Kidney epithelial cell (primary cell): ENCODE measurements around the gene GADD45GIP1. TPM values are rescaled to one million over a fixed set of nuclear protein-coding genes. Genes with fewer than 3 reads are reported as not detected.

ENCODE experiments used
- DNase-seq: peaks from one replicate; pipeline ENCODE4 v3.0.0-alpha.2; 2010; ENCODE audit warnings: low read depth
- H3K27me3 ChIP-seq: 2 replicates; pipeline ENCODE4 v1.6.0; 2011; ENCODE audit warnings: low read length; ENCODE audit not compliant: control insufficient read depth, insufficient read depth
- H3K36me3 ChIP-seq: 2 replicates; pipeline ENCODE4 v1.5.1; 2011; ENCODE audit warnings: low read length; ENCODE audit not compliant: control insufficient read depth, insufficient read depth
- H3K4me3 ChIP-seq: 2 replicates; pipeline ENCODE4 v1.5.1; 2011; ENCODE audit warnings: low read depth, mild to moderate bottlenecking, control low read depth, low read length
- total RNA-seq: library from RNA; depleted of rRNA; stranded (reverse); fragments of >200 nt; gene quantifications from 2 replicates; pipeline ENCODE4 v1.2.3, GENCODE V29; 2015
- TF ChIP-seq, protein P1 (sequence below): IDR thresholded peaks from 2 replicates; pipeline ENCODE4 v1.5.1; 2011; ENCODE audit warnings: mild to moderate bottlenecking, moderate library complexity, low read length, control low read depth, inconsistent platforms; ENCODE audit not compliant: insufficient read depth, poor library complexity, severe bottlenecking

Gene GADD45GIP1
- total RNA-seq, 1 donor from 2014 or later: 60.1 TPM

DNA sequence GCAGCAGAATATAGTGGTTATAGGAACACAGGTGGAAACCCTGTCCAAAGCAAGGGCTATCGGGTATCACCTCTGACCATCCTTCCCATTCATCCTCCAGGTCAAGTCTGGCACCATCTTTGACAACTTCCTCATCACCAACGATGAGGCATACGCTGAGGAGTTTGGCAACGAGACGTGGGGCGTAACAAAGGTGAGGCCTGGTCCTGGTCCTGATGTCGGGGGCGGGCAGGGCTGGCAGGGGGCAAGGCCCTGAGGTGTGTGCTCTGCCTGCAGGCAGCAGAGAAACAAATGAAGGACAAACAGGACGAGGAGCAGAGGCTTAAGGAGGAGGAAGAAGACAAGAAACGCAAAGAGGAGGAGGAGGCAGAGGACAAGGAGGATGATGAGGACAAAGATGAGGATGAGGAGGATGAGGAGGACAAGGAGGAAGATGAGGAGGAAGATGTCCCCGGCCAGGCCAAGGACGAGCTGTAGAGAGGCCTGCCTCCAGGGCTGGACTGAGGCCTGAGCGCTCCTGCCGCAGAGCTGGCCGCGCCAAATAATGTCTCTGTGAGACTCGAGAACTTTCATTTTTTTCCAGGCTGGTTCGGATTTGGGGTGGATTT lies 13.5 kb downstream of the GADD45GIP1 start:
- Histone ChIP-seq H3K36me3 (peaks cover 6% of the 10 kb centered on the region), H3K4me3 (no peak overlapping the region), H3K27me3 (no peaks in the 10 kb centered on the region)
- DNase-seq: no peak
- TF ChIP-seq, protein P1, sequence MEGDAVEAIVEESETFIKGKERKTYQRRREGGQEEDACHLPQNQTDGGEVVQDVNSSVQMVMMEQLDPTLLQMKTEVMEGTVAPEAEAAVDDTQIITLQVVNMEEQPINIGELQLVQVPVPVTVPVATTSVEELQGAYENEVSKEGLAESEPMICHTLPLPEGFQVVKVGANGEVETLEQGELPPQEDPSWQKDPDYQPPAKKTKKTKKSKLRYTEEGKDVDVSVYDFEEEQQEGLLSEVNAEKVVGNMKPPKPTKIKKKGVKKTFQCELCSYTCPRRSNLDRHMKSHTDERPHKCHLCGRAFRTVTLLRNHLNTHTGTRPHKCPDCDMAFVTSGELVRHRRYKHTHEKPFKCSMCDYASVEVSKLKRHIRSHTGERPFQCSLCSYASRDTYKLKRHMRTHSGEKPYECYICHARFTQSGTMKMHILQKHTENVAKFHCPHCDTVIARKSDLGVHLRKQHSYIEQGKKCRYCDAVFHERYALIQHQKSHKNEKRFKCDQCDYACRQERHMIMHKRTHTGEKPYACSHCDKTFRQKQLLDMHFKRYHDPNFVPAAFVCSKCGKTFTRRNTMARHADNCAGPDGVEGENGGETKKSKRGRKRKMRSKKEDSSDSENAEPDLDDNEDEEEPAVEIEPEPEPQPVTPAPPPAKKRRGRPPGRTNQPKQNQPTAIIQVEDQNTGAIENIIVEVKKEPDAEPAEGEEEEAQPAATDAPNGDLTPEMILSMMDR: no peak

DNA sequence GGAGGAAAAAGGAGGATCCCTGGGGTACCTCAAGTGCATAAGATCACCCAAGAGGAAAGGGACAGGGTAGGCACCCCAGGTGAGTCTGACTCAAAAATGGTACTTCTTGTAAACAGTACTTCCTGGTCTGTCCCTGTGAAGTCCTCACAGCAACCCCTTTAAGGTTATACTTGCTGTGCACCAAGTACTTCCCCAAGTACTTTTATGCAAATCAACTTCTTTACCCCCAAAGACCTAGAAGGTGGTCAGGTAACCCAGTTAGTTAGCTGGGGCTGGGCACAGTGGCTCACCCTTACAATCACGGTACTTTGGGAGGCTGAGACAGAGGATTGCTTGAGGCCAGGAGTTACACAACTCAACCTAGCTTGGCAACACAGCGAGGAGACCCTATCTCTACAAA lies 16.1 kb downstream of the GADD45GIP1 start:
- TF ChIP-seq, protein P1: no peak
- H3K36me3 ChIP-seq: peaks cover 5% of the 10 kb centered on the region
- no peak overlapping the region for H3K4me3 ChIP-seq
- DNase-seq: no peak
- no peaks in the 10 kb centered on the region for H3K27me3 ChIP-seq

DNA sequence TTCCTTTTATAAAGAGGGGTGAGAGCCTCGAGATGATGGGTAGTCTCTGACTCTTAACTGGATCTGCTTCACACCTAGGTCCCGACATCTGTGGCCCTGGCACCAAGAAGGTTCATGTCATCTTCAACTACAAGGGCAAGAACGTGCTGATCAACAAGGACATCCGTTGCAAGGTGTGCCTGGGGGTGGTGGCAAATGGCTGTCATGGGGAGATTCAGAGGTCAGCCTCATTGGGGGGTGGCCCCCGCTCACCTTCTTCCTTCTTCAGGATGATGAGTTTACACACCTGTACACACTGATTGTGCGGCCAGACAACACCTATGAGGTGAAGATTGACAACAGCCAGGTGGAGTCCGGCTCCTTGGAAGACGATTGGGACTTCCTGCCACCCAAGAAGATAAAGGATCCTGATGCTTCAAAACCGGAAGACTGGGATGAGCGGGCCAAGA lies 17.0 kb downstream of the GADD45GIP1 start:
- DNase-seq: no peak
- Histone ChIP-seq H3K36me3 (peaks cover 5% of the 10 kb centered on the region), H3K27me3 (no peaks in the 10 kb centered on the region), H3K4me3 (peak overlapping the region; percentile 93)
- TF ChIP-seq, protein P1: no peak

DNA sequence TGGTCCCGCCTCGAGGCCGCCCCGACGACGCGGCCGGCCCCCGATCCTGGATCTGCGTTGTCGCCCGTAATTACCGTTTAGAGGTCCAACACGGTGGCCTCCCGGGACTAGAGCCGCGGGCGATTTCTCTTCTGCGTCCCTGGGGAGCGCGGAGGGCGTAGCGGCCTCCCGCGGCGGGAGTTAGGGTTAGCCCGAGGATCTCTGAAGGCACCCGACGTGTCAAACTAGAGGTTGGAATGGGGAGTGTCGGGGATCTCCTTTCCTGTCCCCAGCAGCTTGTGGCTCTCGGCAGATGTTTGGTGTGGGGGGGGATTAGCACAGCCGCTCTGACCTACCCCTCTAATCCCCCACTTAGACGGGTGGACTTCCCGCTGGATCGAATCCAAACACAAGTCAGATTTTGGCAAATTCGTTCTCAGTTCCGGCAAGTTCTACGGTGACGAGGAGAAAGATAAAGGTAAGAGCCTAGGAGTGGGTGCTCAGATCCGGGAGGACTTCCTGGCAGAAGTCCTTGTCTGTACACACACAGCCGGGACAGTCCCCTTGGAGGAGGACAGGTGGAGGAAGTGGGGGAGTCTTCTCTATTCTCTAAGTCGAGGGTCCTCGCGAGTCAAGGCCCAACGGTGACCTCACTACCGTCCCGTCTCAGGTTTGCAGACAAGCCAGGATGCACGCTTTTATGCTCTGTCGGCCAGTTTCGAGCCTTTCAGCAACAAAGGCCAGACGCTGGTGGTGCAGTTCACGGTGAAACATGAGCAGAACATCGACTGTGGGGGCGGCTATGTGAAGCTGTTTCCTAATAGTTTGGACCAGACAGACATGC lies 18.0 kb downstream of the GADD45GIP1 start:
- DNase-seq: no peak
- Histone ChIP-seq H3K4me3 (peak overlapping the region; percentile 93), H3K27me3 (no peaks in the 10 kb centered on the region), H3K36me3 (peaks cover 5% of the 10 kb centered on the region)
- TF ChIP-seq, protein P1: peak; percentile 22

GRCh38 chr19:12937927-12938778 lies 18.9 kb downstream of the GADD45GIP1 start, which contains the start of gene CALR:
Gene CALR (plus strand): TSS chr19:12938609. CDS start chr19:12938680, 71 bp downstream.
- peak; percentile 92 for DNase-seq
- Histone ChIP-seq H3K36me3 (peaks cover 3% of the 10 kb centered on the region), H3K27me3 (no peaks in the 10 kb centered on the region), H3K4me3 (peak within 1 kb of the TSS; percentile 93)
- TF ChIP-seq, protein P1: no peak
